NCI-H2029 (cell line): ENCODE results near the gene PROZ.

Experiments used
- DNase-seq: peaks from one replicate; lab custom pipeline; 2025; lab: John Stamatoyannopoulos, UW

The PROZ gene

GRCh38 chr13:113178070-113178895, 19.8 kb downstream of the PROZ start:
- DNase-seq: no peak

DNA sequence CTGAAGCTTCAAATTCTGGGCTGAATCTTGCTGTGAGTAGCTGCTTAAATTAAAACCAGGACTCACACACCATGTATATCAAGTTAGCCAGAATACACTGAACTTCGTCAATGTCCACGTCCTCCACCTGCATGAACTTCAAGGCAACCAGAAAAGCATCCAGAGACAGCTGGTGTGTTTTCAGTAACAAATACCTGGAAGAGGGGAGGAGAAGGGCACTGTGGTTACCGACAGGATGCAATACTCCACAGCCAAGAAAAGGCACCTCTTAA, 20.4 kb downstream of the PROZ start:
- DNase-seq: no peak

DNA sequence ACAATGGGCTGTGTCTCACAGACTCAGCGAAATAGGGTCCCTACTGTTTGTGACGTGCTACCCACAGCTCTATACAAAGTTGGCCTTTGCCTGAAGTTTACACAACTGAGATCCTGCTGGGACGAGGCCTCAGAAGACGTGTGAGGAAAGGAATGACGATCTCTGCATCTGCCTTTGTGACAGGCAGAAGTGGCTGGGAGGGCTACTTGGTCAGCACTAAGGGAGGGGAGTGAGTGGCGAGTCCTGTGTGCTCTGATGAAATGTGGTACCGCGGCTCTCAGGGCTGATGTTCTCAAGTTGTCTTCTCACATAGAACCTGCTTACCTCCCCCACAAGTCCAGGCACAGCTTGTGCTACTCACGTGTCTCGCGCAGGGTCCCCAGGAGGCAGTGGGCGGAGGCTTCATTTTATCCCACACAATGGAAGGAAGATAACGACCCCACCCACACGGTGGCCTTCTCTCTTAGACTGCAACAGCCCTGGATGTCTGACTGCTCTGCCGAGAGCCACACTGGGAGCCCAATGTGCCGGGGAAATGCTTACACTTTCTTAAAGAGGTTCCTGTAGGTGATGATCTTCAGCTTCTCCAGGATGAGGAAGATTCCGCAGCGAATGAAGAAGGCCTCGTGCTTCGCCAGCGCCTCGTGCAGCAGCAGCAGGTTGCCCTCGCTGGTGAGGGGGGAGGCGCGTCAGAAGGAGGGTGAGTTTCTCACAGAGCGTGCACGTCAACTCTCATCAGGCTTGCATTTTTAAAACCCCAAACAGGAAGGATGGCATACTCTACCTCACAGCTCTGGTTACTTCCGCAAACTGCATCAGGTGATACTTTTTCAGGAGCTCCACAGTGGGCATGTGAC, 21.2 kb downstream of the PROZ start:
- DNase-seq: no peak

- DNase-seq: no peak
Observed at GRCh38 chr13:113182046-113182445, 23.6 kb downstream of the PROZ start.

DNA sequence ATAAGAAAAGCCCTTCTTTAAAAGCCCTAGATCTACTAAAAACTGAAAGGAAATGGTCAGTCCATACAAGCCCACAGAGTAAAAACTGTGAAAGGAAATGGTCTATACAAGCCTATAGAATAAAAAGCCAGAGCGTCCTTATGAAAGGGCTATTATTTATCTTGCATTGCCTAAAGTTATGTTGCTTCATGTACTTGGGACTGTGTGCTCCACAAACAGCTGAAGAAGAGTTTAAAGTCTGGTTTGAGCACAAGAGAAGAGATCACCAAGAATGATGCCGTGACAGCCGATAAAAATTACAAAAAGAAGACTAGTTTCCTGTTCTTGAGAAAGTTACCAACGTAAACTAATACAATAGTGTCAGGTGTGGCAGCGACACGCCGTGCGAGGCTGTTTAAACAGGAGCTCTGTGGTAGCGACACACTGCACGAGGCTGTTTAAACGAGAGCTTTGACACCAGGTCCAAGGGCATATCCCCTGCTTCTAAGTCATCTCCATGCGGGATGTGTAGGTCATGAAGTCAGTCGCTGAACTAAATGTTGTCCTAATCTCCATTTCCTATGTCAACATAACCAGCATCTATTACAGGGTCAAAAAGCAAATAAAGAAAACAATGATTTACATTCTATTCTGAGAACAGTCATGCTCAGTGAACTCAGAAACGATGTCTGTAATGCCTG, 25.1 kb downstream of the PROZ start:
- no peak for DNase-seq

GRCh38 chr13:113184568-113185440, 26.4 kb downstream of the PROZ start:
- DNase-seq: no peak

GRCh38 chr13:113186061-113186900, 27.8 kb downstream of the PROZ start:
- DNase-seq: no peak

GRCh38 chr13:113187263-113187669, 28.8 kb downstream of the PROZ start:
- no peak for DNase-seq

GRCh38 chr13:113187883-113188665, 29.6 kb downstream of the PROZ start:
- DNase-seq: no peak

- no peak for DNase-seq
Observed at GRCh38 chr13:113190181-113190580, 31.7 kb downstream of the PROZ start.

- DNase-seq: no peak
Observed at GRCh38 chr13:113192279-113192678, 33.8 kb downstream of the PROZ start.

DNA sequence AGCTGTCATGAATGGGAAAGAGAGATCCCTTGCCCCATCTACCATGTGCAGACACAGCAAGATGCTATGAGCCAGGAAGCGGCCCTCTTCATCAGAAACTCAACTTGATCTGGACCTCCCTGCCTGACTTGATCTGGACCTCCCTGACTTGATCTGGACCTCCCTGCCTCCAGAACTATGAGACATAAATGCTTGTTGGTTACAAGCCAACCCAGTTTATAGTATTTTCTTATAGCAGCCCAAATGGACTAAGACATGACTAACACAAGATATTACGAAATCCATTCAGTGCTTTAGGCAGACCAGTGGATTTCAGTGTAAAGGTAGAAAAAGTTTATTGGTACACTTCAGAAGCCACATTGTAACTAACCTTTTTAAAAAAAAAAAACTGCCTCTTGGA, 34.5 kb downstream of the PROZ start:
- no peak for DNase-seq

- no peak for DNase-seq
Observed at GRCh38 chr13:113195360-113195759, 36.9 kb downstream of the PROZ start.

DNA sequence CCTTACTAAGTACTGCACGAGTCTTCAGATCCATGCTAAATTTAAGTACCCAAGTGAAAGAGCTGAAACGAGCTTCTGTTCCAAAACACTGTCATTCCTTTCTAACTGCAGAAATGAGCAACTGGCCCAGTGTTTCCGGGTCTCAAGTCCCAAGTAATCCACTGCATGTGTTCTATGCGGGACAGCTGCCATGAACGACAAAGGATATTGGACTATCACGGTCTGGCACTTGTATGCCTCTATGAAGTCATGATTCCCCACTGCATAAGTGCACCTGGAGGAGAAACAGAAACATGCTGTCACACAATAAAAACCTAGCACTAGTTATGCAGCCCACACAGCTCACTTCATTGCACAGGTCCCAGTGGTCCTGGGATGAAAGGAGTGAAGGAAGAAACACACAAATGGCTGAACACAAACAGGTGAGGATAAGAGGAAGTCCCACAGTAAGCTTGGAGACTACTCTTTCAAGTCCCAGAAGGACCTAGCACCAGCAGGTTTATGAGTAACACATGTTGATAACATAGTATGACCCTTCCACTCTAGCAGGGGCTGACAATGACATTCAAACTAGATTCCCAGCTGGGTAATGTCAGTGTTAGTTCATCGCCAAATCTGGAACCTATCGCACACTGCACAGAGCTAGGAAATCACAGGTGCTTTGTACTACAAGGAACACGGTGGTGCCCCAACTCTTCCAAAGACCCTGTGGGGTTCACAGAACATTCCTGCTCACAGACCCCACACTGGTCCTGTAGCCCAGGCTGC, 38.7 kb downstream of the PROZ start:
- no peak for DNase-seq

- DNase-seq: no peak
Observed at GRCh38 chr13:113201815-113202214, 43.4 kb downstream of the PROZ start.

DNA sequence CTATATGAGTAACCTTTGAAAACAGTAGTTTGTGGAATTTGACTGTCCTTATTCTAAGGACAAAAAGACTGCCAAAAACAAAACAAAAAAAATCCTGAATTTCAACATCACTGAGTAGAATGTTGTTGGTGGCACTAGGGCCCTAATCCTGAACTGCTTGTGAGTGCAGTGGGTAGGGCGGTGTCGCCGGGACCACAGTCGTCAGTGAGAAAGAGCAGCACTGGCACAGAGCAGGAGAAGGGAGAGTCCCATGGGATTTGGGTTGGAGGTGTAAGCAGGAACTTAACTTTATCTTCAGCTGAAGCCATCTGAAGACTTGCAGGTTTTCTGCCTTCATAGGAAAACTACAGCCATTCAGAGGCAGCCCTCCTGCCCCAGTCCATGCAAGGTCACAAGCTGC, 44.5 kb downstream of the PROZ start:
- no peak for DNase-seq

- no peak for DNase-seq
Observed at GRCh38 chr13:113203507-113204377, 45.3 kb downstream of the PROZ start.

DNA sequence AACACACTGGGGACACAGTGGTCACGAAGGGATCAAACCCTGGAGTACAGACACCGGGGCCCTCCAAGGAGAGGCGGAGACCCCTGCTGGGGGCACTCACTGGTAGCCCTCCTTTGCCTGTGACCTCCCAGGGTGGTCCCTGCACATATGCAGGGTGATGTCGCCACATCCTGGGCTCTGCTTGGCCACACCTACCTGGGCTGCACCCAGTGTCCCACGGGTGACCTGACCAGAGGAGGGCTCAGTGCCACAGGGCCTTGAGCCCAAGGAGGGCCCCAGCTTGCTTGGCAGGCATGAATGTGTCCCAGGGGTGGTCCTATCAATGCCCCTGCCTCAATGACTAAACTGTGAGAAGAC, 45.9 kb downstream of the PROZ start:
- no peak for DNase-seq
